Measurements from ENCODE around the gene VPS16. TPM values are rescaled to one million over a fixed set of nuclear protein-coding genes. Genes with fewer than 3 reads are reported as not detected.
A peak's percentile ranks its signal among the peaks of the same experiment; 100 is the strongest.

The VPS16 gene
- total RNA-seq, 1 donor from 2014 or later: 49.9 TPM

DNA sequence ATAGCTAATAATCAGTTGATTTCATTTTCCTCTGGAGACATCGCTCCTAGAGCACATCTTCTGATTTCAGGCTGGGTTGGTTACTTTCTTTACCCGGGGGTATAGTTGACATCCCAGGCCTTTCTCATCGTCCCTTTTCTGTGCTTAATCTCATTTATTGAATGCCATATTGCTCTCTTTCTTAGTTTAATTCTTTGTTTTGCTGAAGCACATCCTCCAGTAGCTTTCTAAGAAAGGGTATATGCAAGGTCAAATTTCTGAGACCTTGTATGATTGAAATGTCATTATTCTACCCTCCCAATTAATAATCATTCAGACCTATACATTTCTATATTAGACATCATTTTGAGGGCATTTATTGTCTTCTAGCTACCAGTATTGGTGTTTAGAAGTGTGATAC, 28.4 kb upstream of the VPS16 start:
- TF ChIP-seq CTCF (conservative IDR thresholded peaks at IDR 0.05): no peak
- no peak overlapping the region for H3K4me3 Mint-ChIP-seq
- no peaks in the 10 kb centered on the region for H3K36me3 Mint-ChIP-seq
- H3K27me3 Mint-ChIP-seq: peaks cover 36% of the 10 kb centered on the region
- no peak overlapping the region for H3K27ac Mint-ChIP-seq
- peaks cover 7% of the 10 kb centered on the region for H3K4me1 Mint-ChIP-seq (ENCODE audit: unreplicated experiment)
- H3K9me3 Mint-ChIP-seq: peaks cover 11% of the 10 kb centered on the region
- no peak for DNase-seq (ENCODE audit: extremely low spot score, unreplicated experiment)

- Mint-ChIP-seq H3K4me1 (ENCODE audit: unreplicated experiment) (peaks cover 7% of the 10 kb centered on the region), H3K36me3 (no peaks in the 10 kb centered on the region), H3K9me3 (peaks cover 7% of the 10 kb centered on the region), H3K27me3 (peaks cover 41% of the 10 kb centered on the region), H3K4me3 (no peak overlapping the region), H3K27ac (no peak overlapping the region)
- TF ChIP-seq CTCF (conservative IDR thresholded peaks at IDR 0.05): no peak
- no peak for DNase-seq (ENCODE audit: extremely low spot score, unreplicated experiment)
Observed at GRCh38 chr20:2814076-2814475, 26.5 kb upstream of the VPS16 start.

DNA sequence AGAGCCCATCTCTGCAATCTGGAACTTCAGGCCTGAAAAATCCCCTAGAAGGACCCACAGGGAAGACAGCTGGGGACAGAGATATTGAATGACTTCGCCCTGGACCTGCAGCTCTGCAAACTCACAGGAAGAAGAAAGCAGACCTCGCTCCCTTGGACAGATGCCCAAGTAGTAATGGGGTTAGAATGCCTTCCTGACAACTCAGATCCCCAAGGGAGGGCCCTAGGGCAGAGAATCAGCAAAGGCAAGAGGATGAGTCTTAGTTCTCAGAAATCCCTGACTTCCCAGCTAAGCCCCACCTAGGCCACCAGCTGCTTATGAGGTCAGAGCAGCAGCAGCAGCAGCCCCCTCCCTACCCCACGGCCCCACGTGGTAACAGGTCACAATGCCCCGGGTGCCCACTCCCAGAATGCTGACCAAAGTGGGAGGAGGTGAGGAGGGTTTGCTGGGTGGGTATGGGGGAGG, 25.9 kb upstream of the VPS16 start, which contains the start of gene C20orf141:
TSS of gene C20orf141 (plus strand) at position 401 of the 465 bp plus-strand sequence. CDS start 198 bp downstream, outside the sequence.
- H3K4me3 Mint-ChIP-seq: no peak within 1 kb of the TSS

DNA sequence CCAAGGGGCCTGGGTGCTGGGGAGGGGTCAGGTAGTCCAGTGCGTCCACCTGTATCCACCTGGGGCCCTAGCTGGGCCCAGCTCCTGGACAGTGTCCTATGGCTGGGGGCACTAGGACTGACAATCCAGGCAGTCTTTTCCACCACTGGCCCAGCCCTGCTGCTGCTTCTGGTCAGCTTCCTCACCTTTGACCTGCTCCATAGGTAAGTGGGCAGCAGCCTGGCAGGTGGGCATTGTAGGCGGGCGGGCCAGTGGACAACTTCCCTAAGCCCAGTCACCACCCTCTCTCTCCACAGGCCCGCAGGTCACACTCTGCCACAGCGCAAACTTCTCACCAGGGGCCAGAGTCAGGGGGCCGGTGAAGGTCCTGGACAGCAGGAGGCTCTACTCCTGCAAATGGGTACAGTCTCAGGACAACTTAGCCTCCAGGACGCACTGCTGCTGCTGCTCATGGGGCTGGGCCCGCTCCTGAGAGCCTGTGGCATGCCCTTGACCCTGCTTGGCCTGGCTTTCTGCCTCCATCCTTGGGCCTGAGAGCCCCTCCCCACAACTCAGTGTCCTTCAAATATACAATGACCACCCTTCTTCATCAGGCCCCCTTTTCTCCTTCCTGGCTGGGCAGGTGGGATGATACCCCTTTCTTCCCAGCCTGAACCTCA, 25.2 kb upstream of the VPS16 start:
- Mint-ChIP-seq H3K27me3 (peaks cover 50% of the 10 kb centered on the region), H3K4me3 (no peak overlapping the region), H3K9me3 (peaks cover 5% of the 10 kb centered on the region), H3K27ac (no peak overlapping the region), H3K36me3 (no peaks in the 10 kb centered on the region), H3K4me1 (ENCODE audit: unreplicated experiment) (peaks cover 14% of the 10 kb centered on the region)
- DNase-seq (ENCODE audit: extremely low spot score, unreplicated experiment): peak; percentile 51
- no peak for TF ChIP-seq CTCF (conservative IDR thresholded peaks at IDR 0.05)

More for the DNA sequence above, 25.9 kb upstream of the VPS16 start, which contains the start of gene C20orf141:
- Mint-ChIP-seq H3K9me3 (peaks cover 5% of the 10 kb centered on the region), H3K27ac (no peak within 1 kb of the TSS), H3K4me1 (ENCODE audit: unreplicated experiment) (peaks cover 7% of the 10 kb centered on the region), H3K27me3 (peaks cover 43% of the 10 kb centered on the region), H3K36me3 (no peaks in the 10 kb centered on the region)
- no peak for TF ChIP-seq CTCF (conservative IDR thresholded peaks at IDR 0.05)
- DNase-seq (ENCODE audit: extremely low spot score, unreplicated experiment): peak; percentile 55

DNA sequence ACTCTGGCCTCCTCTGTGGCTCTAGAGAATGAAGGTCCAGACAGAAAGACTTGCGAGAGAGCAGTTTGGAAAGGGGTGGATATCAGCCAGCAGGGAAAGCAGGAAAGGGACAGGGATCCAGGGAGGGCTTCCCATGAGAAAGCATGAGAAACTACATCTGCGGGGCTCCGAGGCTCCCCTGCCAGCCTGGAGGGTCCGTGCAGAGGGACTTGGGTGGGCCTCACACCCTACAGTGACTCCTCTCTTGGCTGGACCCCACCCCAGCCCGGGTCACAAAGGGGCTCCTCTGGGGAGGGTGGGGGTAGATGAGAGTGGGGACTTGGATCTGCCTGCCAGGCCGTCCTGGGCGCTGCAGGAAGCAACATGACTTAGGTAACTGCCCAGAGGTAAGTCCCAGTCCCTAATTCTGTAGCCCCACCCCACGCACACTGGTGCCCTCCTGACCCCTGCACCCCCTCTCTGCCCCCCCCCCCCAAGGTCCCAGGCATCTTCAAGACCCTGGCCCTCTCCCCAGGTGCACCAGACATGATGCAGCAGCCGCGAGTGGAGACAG, 24.4 kb upstream of the VPS16 start, which contains the start of gene TMEM239:
TSS of gene TMEM239 (plus strand) at position 335 of the 553 bp plus-strand sequence. CDS start at position 526, 191 bp downstream.
- Mint-ChIP-seq H3K4me3 (no peak within 1 kb of the TSS), H3K27me3 (peaks cover 51% of the 10 kb centered on the region), H3K27ac (no peak within 1 kb of the TSS), H3K9me3 (peaks cover 5% of the 10 kb centered on the region), H3K4me1 (ENCODE audit: unreplicated experiment) (peaks cover 15% of the 10 kb centered on the region), H3K36me3 (no peaks in the 10 kb centered on the region)
- TF ChIP-seq CTCF (conservative IDR thresholded peaks at IDR 0.05): no peak
- peak; percentile 58 for DNase-seq (ENCODE audit: extremely low spot score, unreplicated experiment)
